Caco-2 (cell line): Measurements from ENCODE around the gene SHC3. TPM values are rescaled to one million over a fixed set of nuclear protein-coding genes. Genes with fewer than 3 reads are reported as not detected.

Experiments
- BruUV-seq: library from RNA; stranded (reverse); fragments of 400-500 nt; replicated peaks from 2 replicates; lab custom pipeline; 2021; lab: Mats Ljungman, UMichigan
- CTCF ChIA-PET: fragments of 300-600 bp; sonication (Branson Sonifier 250); formaldehyde crosslinking; loops from one replicate; lab custom pipeline; 2022; ENCODE audit warnings: antibody characterized with exemption; lab: Charles Lee
- POLR2A ChIA-PET: fragments of 300-600 bp; sonication (Branson Sonifier 250); formaldehyde crosslinking; loops from one replicate; lab custom pipeline; 2022; ENCODE audit warnings: antibody characterized with exemption; lab: Charles Lee
- DNase-seq, 2 experiments: peaks; one replicate each; pipeline versions ENCODE4 v3.0.0 to v3.0.0-alpha.2; 2020 to 2022
- H3K27me3 ChIP-seq: replicated peaks from 2 replicates; pipeline ENCODE4 v1.6.0; 2011; ENCODE audit warnings: low read length; ENCODE audit not compliant: control insufficient read depth, insufficient read depth
- H3K36me3 ChIP-seq: 2 replicates; pipeline ENCODE4 v1.5.1; 2011; ENCODE audit warnings: low read length; ENCODE audit not compliant: control insufficient read depth, insufficient read depth
- H3K4me1 ChIP-seq: fragments of 250-450 bp; sonication (Bioruptor Pico); 2 replicates; pipeline ENCODE4 v1.5.1; 2020; ENCODE audit warnings: mild to moderate bottlenecking
- H3K4me3 ChIP-seq: 2 replicates; pipeline ENCODE4 v1.5.1; 2011; ENCODE audit warnings: low read depth, mild to moderate bottlenecking, control low read depth, low read length
- H3K9me3 ChIP-seq: fragments of 250-450 bp; sonication (Bioruptor Pico); 2 replicates; pipeline ENCODE4 v1.5.1; 2020; ENCODE audit warnings: mild to moderate bottlenecking, moderate library complexity
- H3K27ac Mint-ChIP-seq: one replicate; pipeline ENCODE4 v1.8.0; 2022; ENCODE audit warnings: mixed read lengths; ENCODE audit not compliant: unreplicated experiment
- H3K27me3 Mint-ChIP-seq: one replicate; pipeline ENCODE4 v1.8.0; 2022; ENCODE audit warnings: mixed read lengths; ENCODE audit not compliant: insufficient read depth, unreplicated experiment
- H3K36me3 Mint-ChIP-seq: one replicate; pipeline ENCODE4 v1.8.0; 2022; ENCODE audit warnings: mild to moderate bottlenecking, mixed read lengths; ENCODE audit not compliant: insufficient read depth, unreplicated experiment
- H3K4me1 Mint-ChIP-seq: one replicate; pipeline ENCODE4 v1.8.0; 2022; ENCODE audit warnings: low read depth, mixed read lengths; ENCODE audit not compliant: unreplicated experiment
- H3K4me3 Mint-ChIP-seq: one replicate; pipeline ENCODE4 v1.8.0; 2022; ENCODE audit warnings: mild to moderate bottlenecking, moderate library complexity, mixed read lengths; ENCODE audit not compliant: unreplicated experiment
- H3K9me3 Mint-ChIP-seq: one replicate; pipeline ENCODE4 v1.8.0; 2022; ENCODE audit warnings: mixed read lengths; ENCODE audit not compliant: unreplicated experiment
- CTCF ChIP-seq, 2 experiments: fragments of 200-600 bp in 1 of 2; IDR thresholded peaks; 1 replicate in 1 of 2; 2 replicates in 1 of 2; pipeline versions ENCODE4 v1.5.1 to v1.8.0; 2011 to 2022; ENCODE audit warnings: antibody characterized with exemption in 1 of 2, control low read depth in 1 of 2, inconsistent platforms in 1 of 2, low read depth in 1 of 2, low read length in 1 of 2, mild to moderate bottlenecking in 1 of 2, moderate library complexity in 1 of 2; ENCODE audit not compliant: insufficient read depth in 1 of 2, severe bottlenecking in 1 of 2, unreplicated experiment in 1 of 2
- intact Hi-C: fragments of 100-400 bp; cut with micrococcal nuclease; formaldehyde crosslinking; loops from one replicate; pipeline ENCODE4 v1.10.0; 2022; ENCODE audit not compliant: unreplicated experiment
- total RNA-seq: library from RNA; stranded (reverse); gene quantifications from 2 replicates; pipeline ENCODE4 v1.2.3, GENCODE V29; 2022

SHC3 gene
- total RNA-seq, 1 experiment from 2014 or later, result 0.20 TPM

GRCh38 chr9:89036891-89037290 lies 141.7 kb downstream of the SHC3 start:
- no peaks in the 10 kb centered on the region for H3K27me3 Mint-ChIP-seq
- H3K9me3 ChIP-seq, result no peaks in the 10 kb centered on the region
- H3K36me3 ChIP-seq, result no peaks in the 10 kb centered on the region
- TF ChIP-seq CTCF (IDR thresholded peaks at IDR 0.05; ENCODE audit: insufficient read depth in 1 of 2, low read depth in 1 of 2, low read length in 1 of 2, severe bottlenecking in 1 of 2, unreplicated experiment in 1 of 2), result no peak
- ChIA-PET POLR2A (no interaction called here), CTCF (no interaction called here)
- H3K4me3 ChIP-seq, result no peak overlapping the region
- H3K4me1 Mint-ChIP-seq, result no peaks in the 10 kb centered on the region
- H3K27ac Mint-ChIP-seq, result no peak overlapping the region
- no peak overlapping the region for H3K4me3 Mint-ChIP-seq
- H3K36me3 Mint-ChIP-seq, result no peaks in the 10 kb centered on the region
- BruUV-seq, result no TSS peak
- no peaks in the 10 kb centered on the region for H3K9me3 Mint-ChIP-seq
- H3K27me3 ChIP-seq, result no peaks in the 10 kb centered on the region
- H3K4me1 ChIP-seq, result no peaks in the 10 kb centered on the region
- intact Hi-C loops, result no loop called here
- no peak for DNase-seq

- H3K27me3 Mint-ChIP-seq, result no peaks in the 10 kb centered on the region
- Histone ChIP-seq H3K27me3 (no peaks in the 10 kb centered on the region), H3K4me1 (no peaks in the 10 kb centered on the region), H3K36me3 (no peaks in the 10 kb centered on the region), H3K4me3 (no peak overlapping the region), H3K9me3 (no peaks in the 10 kb centered on the region)
- H3K27ac Mint-ChIP-seq, result no peak overlapping the region
- no peak overlapping the region for H3K4me3 Mint-ChIP-seq
- ChIA-PET CTCF (no interaction called here), POLR2A (no interaction called here)
- no peaks in the 10 kb centered on the region for H3K9me3 Mint-ChIP-seq
- no peak for DNase-seq
- BruUV-seq, result no TSS peak
- H3K4me1 Mint-ChIP-seq, result no peaks in the 10 kb centered on the region
- intact Hi-C loops, result no loop called here
- no peaks in the 10 kb centered on the region for H3K36me3 Mint-ChIP-seq
- TF ChIP-seq CTCF (IDR thresholded peaks at IDR 0.05; ENCODE audit: insufficient read depth in 1 of 2, low read depth in 1 of 2, low read length in 1 of 2, severe bottlenecking in 1 of 2, unreplicated experiment in 1 of 2), result no peak
Measured at GRCh38 chr9:89036383-89036782, 142.2 kb downstream of the SHC3 start.

GRCh38 chr9:89032661-89033060 lies 146.0 kb downstream of the SHC3 start:
- no peaks in the 10 kb centered on the region for H3K27me3 ChIP-seq
- H3K4me3 ChIP-seq, result no peak overlapping the region
- no peaks in the 10 kb centered on the region for H3K36me3 ChIP-seq
- DNase-seq, result no peak
- no peaks in the 10 kb centered on the region for H3K27me3 Mint-ChIP-seq
- no peaks in the 10 kb centered on the region for H3K4me1 ChIP-seq
- no peak overlapping the region for H3K27ac Mint-ChIP-seq
- 0 out of 2 replicates have a peak, but pooled peaks cover 6% of the 10 kb centered on the region for H3K9me3 ChIP-seq
- no peaks in the 10 kb centered on the region for H3K9me3 Mint-ChIP-seq
- TF ChIP-seq CTCF (IDR thresholded peaks at IDR 0.05; ENCODE audit: insufficient read depth in 1 of 2, low read depth in 1 of 2, low read length in 1 of 2, severe bottlenecking in 1 of 2, unreplicated experiment in 1 of 2), result no peak
- H3K36me3 Mint-ChIP-seq, result no peaks in the 10 kb centered on the region
- no peak overlapping the region for H3K4me3 Mint-ChIP-seq
- CTCF ChIA-PET, result no interaction called here
- intact Hi-C loops, result no loop called here
- no TSS peak for BruUV-seq
- H3K4me1 Mint-ChIP-seq, result no peaks in the 10 kb centered on the region
- POLR2A ChIA-PET, result no interaction called here
